Measurements from ENCODE around the gene TBX1. TPM values are rescaled to one million over a fixed set of nuclear protein-coding genes. Genes with fewer than 3 reads are reported as not detected.

The TBX1 gene
- polyA plus RNA-seq, 1 donor from 2014 or later: not detected

DNA sequence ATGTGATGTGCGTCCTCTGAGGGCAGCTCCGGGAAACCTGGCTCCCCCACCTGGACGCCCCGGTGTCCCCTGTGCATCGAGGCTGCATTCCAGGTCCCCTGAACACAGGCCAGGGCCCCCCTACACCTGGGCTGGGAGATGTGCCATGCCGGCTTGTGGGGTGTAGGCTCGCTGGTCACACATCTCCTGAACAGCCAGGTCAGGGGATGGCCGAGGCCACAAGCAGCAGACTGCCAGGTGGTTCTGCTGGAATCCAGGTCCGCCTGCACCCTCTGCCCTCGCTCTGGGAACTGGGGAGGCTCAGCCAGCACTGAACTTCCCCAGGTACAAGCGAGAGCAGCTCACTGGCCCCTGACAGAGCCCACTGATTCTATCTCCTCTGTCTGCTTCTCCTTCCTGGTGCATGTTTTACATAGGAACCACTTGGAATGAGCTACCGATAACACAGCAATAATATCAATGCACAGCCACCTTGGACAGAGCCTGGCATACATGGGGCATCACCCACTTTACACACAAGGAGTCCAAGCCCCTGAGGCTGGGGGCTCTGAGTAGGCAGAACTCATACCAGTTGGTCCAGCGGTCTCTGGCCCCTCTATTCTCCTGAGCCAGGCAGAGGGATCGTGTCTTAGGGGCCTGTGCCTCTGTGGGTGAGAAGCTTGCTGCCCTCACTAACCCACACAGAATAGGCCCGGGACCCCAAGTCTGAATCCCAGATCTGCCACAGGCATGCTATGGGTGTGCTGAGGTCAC is 46.8 kb downstream of the TBX1 start:
- Histone ChIP-seq H3K9me2 (ENCODE audit: insufficient read depth, low read length) (no peaks in the 10 kb centered on the region), H3K36me3 (ENCODE audit: insufficient read depth, low read length) (no peaks in the 10 kb centered on the region), H3K9ac (ENCODE audit: low read length) (no peak overlapping the region), H3K27me3 (ENCODE audit: insufficient read depth, low read depth, low read length) (no peaks in the 10 kb centered on the region), H3K79me2 (replicated peaks; ENCODE audit: insufficient read depth, low read length) (no peaks in the 10 kb centered on the region), H3K9me3 (ENCODE audit: low read length) (no peaks in the 10 kb centered on the region), H4K20me1 (ENCODE audit: insufficient read depth) (no peaks in the 10 kb centered on the region), H2AFZ (ENCODE audit: low read depth, low read length) (no peak overlapping the region), H3K4me2 (ENCODE audit: low read length) (no peak overlapping the region), H3K27ac (ENCODE audit: low read length) (no peak overlapping the region), H3K4me3 (ENCODE audit: low read length) (no peak overlapping the region), H3F3A (ENCODE audit: insufficient read depth, low read length, poor library complexity, severe bottlenecking) (no peaks in the 10 kb centered on the region)
- TF ChIP-seq, protein P1, sequence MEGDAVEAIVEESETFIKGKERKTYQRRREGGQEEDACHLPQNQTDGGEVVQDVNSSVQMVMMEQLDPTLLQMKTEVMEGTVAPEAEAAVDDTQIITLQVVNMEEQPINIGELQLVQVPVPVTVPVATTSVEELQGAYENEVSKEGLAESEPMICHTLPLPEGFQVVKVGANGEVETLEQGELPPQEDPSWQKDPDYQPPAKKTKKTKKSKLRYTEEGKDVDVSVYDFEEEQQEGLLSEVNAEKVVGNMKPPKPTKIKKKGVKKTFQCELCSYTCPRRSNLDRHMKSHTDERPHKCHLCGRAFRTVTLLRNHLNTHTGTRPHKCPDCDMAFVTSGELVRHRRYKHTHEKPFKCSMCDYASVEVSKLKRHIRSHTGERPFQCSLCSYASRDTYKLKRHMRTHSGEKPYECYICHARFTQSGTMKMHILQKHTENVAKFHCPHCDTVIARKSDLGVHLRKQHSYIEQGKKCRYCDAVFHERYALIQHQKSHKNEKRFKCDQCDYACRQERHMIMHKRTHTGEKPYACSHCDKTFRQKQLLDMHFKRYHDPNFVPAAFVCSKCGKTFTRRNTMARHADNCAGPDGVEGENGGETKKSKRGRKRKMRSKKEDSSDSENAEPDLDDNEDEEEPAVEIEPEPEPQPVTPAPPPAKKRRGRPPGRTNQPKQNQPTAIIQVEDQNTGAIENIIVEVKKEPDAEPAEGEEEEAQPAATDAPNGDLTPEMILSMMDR (IDR thresholded peaks at IDR 0.05; ENCODE audit: poor library complexity, severe bottlenecking): no peak
- TF ChIP-seq EZH2 (IDR thresholded peaks at IDR 0.05; ENCODE audit: borderline replicate concordance, insufficient read depth, low read length, poor library complexity, severe bottlenecking) (no peak), POLR2AphosphoS5 (IDR thresholded peaks at IDR 0.05) (no peak), RAD21 (conservative IDR thresholded peaks at IDR 0.05) (no peak), TAF1 (IDR thresholded peaks at IDR 0.05; ENCODE audit: low read depth) (no peak), MXI1 (conservative IDR thresholded peaks at IDR 0.05; ENCODE audit: poor library complexity, severe bottlenecking) (no peak), SMC3 (conservative IDR thresholded peaks at IDR 0.05; ENCODE audit: poor library complexity) (no peak), EP300 (conservative IDR thresholded peaks at IDR 0.05; ENCODE audit: poor library complexity, severe bottlenecking) (no peak)
- TF ChIP-seq, protein P2, sequence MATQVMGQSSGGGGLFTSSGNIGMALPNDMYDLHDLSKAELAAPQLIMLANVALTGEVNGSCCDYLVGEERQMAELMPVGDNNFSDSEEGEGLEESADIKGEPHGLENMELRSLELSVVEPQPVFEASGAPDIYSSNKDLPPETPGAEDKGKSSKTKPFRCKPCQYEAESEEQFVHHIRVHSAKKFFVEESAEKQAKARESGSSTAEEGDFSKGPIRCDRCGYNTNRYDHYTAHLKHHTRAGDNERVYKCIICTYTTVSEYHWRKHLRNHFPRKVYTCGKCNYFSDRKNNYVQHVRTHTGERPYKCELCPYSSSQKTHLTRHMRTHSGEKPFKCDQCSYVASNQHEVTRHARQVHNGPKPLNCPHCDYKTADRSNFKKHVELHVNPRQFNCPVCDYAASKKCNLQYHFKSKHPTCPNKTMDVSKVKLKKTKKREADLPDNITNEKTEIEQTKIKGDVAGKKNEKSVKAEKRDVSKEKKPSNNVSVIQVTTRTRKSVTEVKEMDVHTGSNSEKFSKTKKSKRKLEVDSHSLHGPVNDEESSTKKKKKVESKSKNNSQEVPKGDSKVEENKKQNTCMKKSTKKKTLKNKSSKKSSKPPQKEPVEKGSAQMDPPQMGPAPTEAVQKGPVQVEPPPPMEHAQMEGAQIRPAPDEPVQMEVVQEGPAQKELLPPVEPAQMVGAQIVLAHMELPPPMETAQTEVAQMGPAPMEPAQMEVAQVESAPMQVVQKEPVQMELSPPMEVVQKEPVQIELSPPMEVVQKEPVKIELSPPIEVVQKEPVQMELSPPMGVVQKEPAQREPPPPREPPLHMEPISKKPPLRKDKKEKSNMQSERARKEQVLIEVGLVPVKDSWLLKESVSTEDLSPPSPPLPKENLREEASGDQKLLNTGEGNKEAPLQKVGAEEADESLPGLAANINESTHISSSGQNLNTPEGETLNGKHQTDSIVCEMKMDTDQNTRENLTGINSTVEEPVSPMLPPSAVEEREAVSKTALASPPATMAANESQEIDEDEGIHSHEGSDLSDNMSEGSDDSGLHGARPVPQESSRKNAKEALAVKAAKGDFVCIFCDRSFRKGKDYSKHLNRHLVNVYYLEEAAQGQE (IDR thresholded peaks at IDR 0.05; ENCODE audit: borderline replicate concordance): no peak

DNA sequence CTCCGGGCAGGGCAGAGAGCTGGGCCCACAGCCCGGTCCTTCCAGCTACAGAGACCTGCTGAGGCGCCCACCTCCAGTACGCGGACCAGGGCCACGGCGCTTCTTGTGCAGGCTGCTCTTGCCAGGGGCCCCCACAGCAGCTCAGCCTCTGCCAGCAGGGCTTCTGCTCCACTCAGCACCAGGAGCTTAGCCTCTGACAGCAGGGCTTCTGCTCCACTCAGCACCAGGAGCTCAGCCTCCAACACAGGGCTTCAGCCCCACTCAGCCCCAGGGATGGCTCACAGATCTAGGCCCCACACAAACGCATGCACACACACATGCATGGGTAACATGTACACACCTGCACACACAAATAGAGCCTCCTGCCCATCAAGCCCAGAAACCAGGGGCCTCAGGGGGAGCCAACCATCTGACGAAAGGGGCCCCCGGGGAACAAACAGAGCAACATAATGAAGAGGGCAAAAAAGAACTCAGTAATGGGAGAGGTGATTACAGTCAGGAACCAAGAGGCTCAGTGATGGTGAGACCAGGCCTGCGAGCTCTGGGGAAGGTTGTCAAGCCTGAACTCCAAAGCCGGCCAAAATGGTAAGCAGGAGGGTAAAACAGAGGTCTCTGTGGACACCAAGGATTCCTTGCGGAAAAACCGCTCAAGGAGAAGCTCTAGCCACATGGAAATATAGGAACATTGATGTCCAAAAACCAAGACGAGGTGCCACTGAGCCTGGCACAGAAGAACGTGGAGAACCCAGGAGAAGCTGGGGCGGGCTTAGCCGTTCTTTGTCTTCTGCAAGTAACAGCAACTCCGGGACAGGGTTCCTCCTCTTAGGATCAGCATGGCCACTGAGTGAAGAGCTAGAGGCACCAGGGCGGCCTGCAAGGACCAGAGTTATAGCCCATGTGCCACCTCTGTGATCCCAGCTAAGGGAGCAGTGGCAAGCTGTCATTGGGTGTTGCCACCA is 47.6 kb downstream of the TBX1 start:
- Histone ChIP-seq H2AFZ (ENCODE audit: low read depth, low read length) (no peak overlapping the region), H3K4me2 (ENCODE audit: low read length) (no peak overlapping the region), H3K9me3 (ENCODE audit: low read length) (no peaks in the 10 kb centered on the region), H3K4me3 (ENCODE audit: low read length) (no peak overlapping the region), H3K9ac (ENCODE audit: low read length) (no peak overlapping the region), H3K36me3 (ENCODE audit: insufficient read depth, low read length) (no peaks in the 10 kb centered on the region), H3F3A (ENCODE audit: insufficient read depth, low read length, poor library complexity, severe bottlenecking) (no peaks in the 10 kb centered on the region), H3K27ac (ENCODE audit: low read length) (no peak overlapping the region), H3K27me3 (ENCODE audit: insufficient read depth, low read depth, low read length) (no peaks in the 10 kb centered on the region), H4K20me1 (ENCODE audit: insufficient read depth) (no peaks in the 10 kb centered on the region), H3K79me2 (replicated peaks; ENCODE audit: insufficient read depth, low read length) (no peaks in the 10 kb centered on the region), H3K9me2 (ENCODE audit: insufficient read depth, low read length) (no peaks in the 10 kb centered on the region)
- TF ChIP-seq, protein P2 (IDR thresholded peaks at IDR 0.05; ENCODE audit: borderline replicate concordance): no peak
- TF ChIP-seq, protein P1 (IDR thresholded peaks at IDR 0.05; ENCODE audit: poor library complexity, severe bottlenecking): no peak
- no peak for TF ChIP-seq EP300 (conservative IDR thresholded peaks at IDR 0.05; ENCODE audit: poor library complexity, severe bottlenecking)
- no peak for TF ChIP-seq MXI1 (conservative IDR thresholded peaks at IDR 0.05; ENCODE audit: poor library complexity, severe bottlenecking)
- no peak for TF ChIP-seq RAD21 (conservative IDR thresholded peaks at IDR 0.05)
- TF ChIP-seq POLR2AphosphoS5 (IDR thresholded peaks at IDR 0.05): no peak
- TF ChIP-seq SMC3 (conservative IDR thresholded peaks at IDR 0.05; ENCODE audit: poor library complexity): no peak
- no peak for TF ChIP-seq TAF1 (IDR thresholded peaks at IDR 0.05; ENCODE audit: low read depth)
- no peak for TF ChIP-seq EZH2 (IDR thresholded peaks at IDR 0.05; ENCODE audit: borderline replicate concordance, insufficient read depth, low read length, poor library complexity, severe bottlenecking)

Data from neural cell (in vitro differentiated cells).